K562 (cell line): ENCODE data around the gene PBX1. TPM values are rescaled to one million over a fixed set of nuclear protein-coding genes. Genes with fewer than 3 reads are reported as not detected.

ENCODE experiments used
- ATAC-seq: fragments of 200-7000 bp; cut with Tn5 transposase; 3 replicates; pipeline ENCODE4 v1.9.1; 2020; ENCODE audit warnings: moderate library complexity
- BruUV-seq: library from RNA; stranded (reverse); fragments of 400-500 nt; replicated peaks from 2 replicates; lab custom pipeline; 2021; lab: Mats Ljungman, UMichigan
- CTCF ChIA-PET: fragments of 300-600 bp; formaldehyde crosslinking; extraction: SDS; loops from one replicate; lab custom pipeline; 2021; ENCODE audit warnings: low intra/inter-chr PET ratio; lab: Yijun Ruan, JAX
- POLR2A ChIA-PET: fragments of 300-600, 350-650 bp; sonication (Branson Sonifier 250); formaldehyde crosslinking; extraction: SDS; loops from one replicate; lab custom pipeline; 2021; ENCODE audit warnings: antibody characterized with exemption, inconsistent platforms; lab: Yijun Ruan, JAX
- DNase-seq, 4 experiments: peaks; one replicate each; pipeline versions ENCODE4 v3.0.0 to v3.0.0-alpha.2; 2011 to 2018; ENCODE audit warnings: low spot score in 3 of 4, mixed read lengths in 3 of 4; ENCODE audit errors: extremely low read depth in 1 of 4
- FAIRE-seq: peaks from 2 replicates; lab custom pipeline; 2011; peaks lifted over from hg19 to GRCh38; lab: Jason Lieb, UNC
- H2AFZ ChIP-seq: 2 replicates; pipeline ENCODE4 v1.6.0; 2011; ENCODE audit warnings: low read depth, low read length, control low read depth, inconsistent platforms
- H3K27ac ChIP-seq: fragments of 200-600 bp; 3 replicates; pipeline ENCODE4 v1.8.0; 2011; ENCODE audit warnings: low read depth, mild to moderate bottlenecking, control low read depth, inconsistent platforms, low read length, moderate library complexity, mixed read lengths; ENCODE audit errors: extremely low read depth
- H3K27me3 ChIP-seq, 2 experiments: fragments of 300-600 bp in 1 of 2; 2 replicates in 1 of 2; 3 replicates in 1 of 2; pipeline versions ENCODE4 v1.6.0 to v1.8.0; 2011; ENCODE audit warnings: inconsistent platforms in 2 of 2, low read length in 2 of 2, mild to moderate bottlenecking in 1 of 2, mixed read lengths in 1 of 2, moderate library complexity in 1 of 2; ENCODE audit not compliant: control insufficient read depth in 2 of 2, insufficient read depth in 2 of 2
- H3K36me3 ChIP-seq: fragments of 300-600 bp; 3 replicates; pipeline ENCODE4 v1.8.0; 2011; ENCODE audit warnings: mild to moderate bottlenecking, low read length, inconsistent platforms; ENCODE audit not compliant: control insufficient read depth, insufficient read depth
- H3K4me1 ChIP-seq, 2 experiments: fragments of 200-600 bp in 1 of 2; replicated peaks in 1 of 2; 2 replicates in 1 of 2; 3 replicates in 1 of 2; pipeline versions ENCODE4 v1.5.1 to v1.8.0; 2011; ENCODE audit warnings: inconsistent platforms in 2 of 2, low read length in 2 of 2, mild to moderate bottlenecking in 1 of 2, mixed read lengths in 1 of 2, moderate library complexity in 1 of 2; ENCODE audit not compliant: control insufficient read depth in 2 of 2, insufficient read depth in 2 of 2
- H3K4me2 ChIP-seq: 2 replicates; pipeline ENCODE4 v1.6.1; 2011; ENCODE audit warnings: low read length, control low read depth, inconsistent platforms, mixed read lengths; ENCODE audit not compliant: insufficient read depth
- H3K4me3 ChIP-seq: fragments of 200-600 bp; sonication (generic), shearing (Covaris generic); 2 replicates; pipeline ENCODE4 v1.5.1; 2016; ENCODE audit warnings: control low read depth, inconsistent platforms
- H3K79me2 ChIP-seq: fragments of 200-600 bp; 3 replicates; pipeline ENCODE4 v1.8.0; 2011; ENCODE audit warnings: low read length, inconsistent platforms; ENCODE audit not compliant: control insufficient read depth, insufficient read depth
- H3K9ac ChIP-seq, 2 experiments: 2 replicates each; pipeline versions ENCODE4 v1.6.0 to v1.6.1; 2011; ENCODE audit warnings: low read depth in 2 of 2, low read length in 2 of 2, control low read depth in 1 of 2, inconsistent platforms in 1 of 2, mild to moderate bottlenecking in 1 of 2, mixed read lengths in 1 of 2; ENCODE audit not compliant: insufficient read depth in 1 of 2
- H3K9me1 ChIP-seq: one replicate; pipeline ENCODE4 v1.6.0; 2011; ENCODE audit warnings: inconsistent platforms, mild to moderate bottlenecking, low read length, moderate library complexity; ENCODE audit not compliant: control insufficient read depth, insufficient read depth
- H3K9me3 ChIP-seq: replicated peaks from 2 replicates; pipeline ENCODE4 v1.5.1; 2011; ENCODE audit warnings: low read depth, low read length, inconsistent platforms; ENCODE audit not compliant: control insufficient read depth, insufficient read depth
- H4K20me1 ChIP-seq: replicated peaks from 2 replicates; pipeline ENCODE4 v1.6.1; 2011; ENCODE audit warnings: low read length, inconsistent platforms, mixed read lengths; ENCODE audit not compliant: control insufficient read depth, insufficient read depth
- ESRRA ChIP-seq: fragments of 450-650 bp; IDR thresholded peaks from 2 replicates; pipeline ENCODE4 v1.6.1; 2014; ENCODE audit warnings: low read depth, mild to moderate bottlenecking, moderate library complexity, borderline replicate concordance
- HDAC3 ChIP-seq: fragments of 450-650 bp; IDR thresholded peaks from 2 replicates; pipeline ENCODE4 v1.6.1; 2018; ENCODE audit warnings: borderline replicate concordance, mild to moderate bottlenecking, moderate library complexity; ENCODE audit not compliant: partially characterized antibody
- HNRNPL ChIP-seq: fragments of 200-400 bp; formaldehyde crosslinking; IDR thresholded peaks from 2 replicates; pipeline ENCODE4 v1.6.1; 2017; ENCODE audit warnings: low read depth, mild to moderate bottlenecking, low read length
- PHB2 ChIP-seq: fragments of 450-650 bp; IDR thresholded peaks from 2 replicates; pipeline ENCODE4 v1.6.1; 2017; ENCODE audit warnings: low read depth
- SREBF2 ChIP-seq: sonication (generic); formaldehyde crosslinking; IDR thresholded peaks from 2 replicates; pipeline ENCODE4 v1.4.0; 2020; ENCODE audit warnings: mild to moderate bottlenecking, missing genetic modification reagents
- TBP ChIP-seq: optimal IDR thresholded peaks from 2 replicates; pipeline ENCODE3; 2011; ENCODE audit warnings: low read depth, low read length, improper control_type of control experiment
- ZNF124 ChIP-seq: sonication (generic); formaldehyde crosslinking; IDR thresholded peaks from 2 replicates; pipeline ENCODE4 v1.8.1; 2022; ENCODE audit warnings: missing genetic modification reagents
- ZNF444 ChIP-seq: fragments of 250-450 bp; sonication (Bioruptor Pico); IDR thresholded peaks from 2 replicates; pipeline ENCODE4 v1.4.0; 2020; ENCODE audit warnings: mild to moderate bottlenecking, moderate library complexity
- ZNF445 ChIP-seq: fragments of 250-450 bp; sonication (Bioruptor Pico); IDR thresholded peaks from 2 replicates; pipeline ENCODE4 v1.4.0; 2020; ENCODE audit warnings: low read depth, mild to moderate bottlenecking, moderate library complexity
- WGBS: fragments of 100-300 bp; shearing (Covaris generic); methylation state at CpG from one replicate; pipeline ENCODE4 v1.1.6; 2016; ENCODE audit warnings: low coverage, mixed read lengths; ENCODE audit not compliant: insufficient coverage; ENCODE audit errors: missing lambda C conversion rate; 5-methylcytosine and 5-hydroxymethylcytosine counted together
- in situ Hi-C: fragments of 300-500 bp; cut with MboI; formaldehyde crosslinking; loops from 4 replicates; pipeline ENCODE4 v1.15.0; 2018; ENCODE audit warnings: inconsistent platforms, mixed read lengths
- intact Hi-C: fragments of 100-400 bp; cut with micrococcal nuclease; formaldehyde crosslinking; loops from 2 replicates; pipeline ENCODE4 v1.14.2; 2022
- polyA plus RNA-seq, 8 experiments: library from polyadenylated mRNA; depleted of rRNA in 4 of 8; stranded (reverse) in 5 of 8; unstranded in 3 of 8; fragments of >200 nt; fragmentation: Nextera tagmentation in 2 of 8; fragmentation: Illumina TruSeq in 1 of 8; extraction: Ambion mirVana in 2 of 8; extraction: Trizol in 1 of 8; gene quantifications; 2 replicates each; pipeline versions ENCODE4 v1.2.1 to v1.2.3, GENCODE V29; 2011 to 2014; ENCODE audit warnings: inconsistent platforms in 1 of 8, missing spikeins in 1 of 8
- total RNA-seq, 7 experiments: library from RNA; depleted of rRNA in 6 of 7; stranded (reverse); fragments of >200 nt in 6 of 7; fragmentation: Illumina TruSeq in 2 of 7; extraction: Trizol in 2 of 7; gene quantifications; 2 replicates each; pipeline versions ENCODE4 v1.2.1 to v1.2.3, GENCODE V29; 2011 to 2021; ENCODE audit warnings: low replicate concordance in 1 of 7
- TF ChIP-seq, protein P1 (sequence below): fragments of 200-600 bp; sonication (generic); IDR thresholded peaks from one replicate; pipeline ENCODE4 v1.6.1; 2012; ENCODE audit warnings: mild to moderate bottlenecking, low read depth, low read length, inconsistent platforms
- TF ChIP-seq, protein P2 (sequence below): fragments of 250-450 bp; sonication (Bioruptor Pico); IDR thresholded peaks from 2 replicates; pipeline ENCODE4 v1.8.0; 2021; ENCODE audit warnings: borderline replicate concordance, mild to moderate bottlenecking, moderate library complexity; ENCODE audit not compliant: poor library complexity, severe bottlenecking

Gene PBX1
- total and polyA plus RNA-seq, 9 of the 15 experiments (the other 6 are each of a cell fraction or from before 2014, with no cell fraction given), result 0.03 to 0.62 (median 0.17) TPM

DNA sequence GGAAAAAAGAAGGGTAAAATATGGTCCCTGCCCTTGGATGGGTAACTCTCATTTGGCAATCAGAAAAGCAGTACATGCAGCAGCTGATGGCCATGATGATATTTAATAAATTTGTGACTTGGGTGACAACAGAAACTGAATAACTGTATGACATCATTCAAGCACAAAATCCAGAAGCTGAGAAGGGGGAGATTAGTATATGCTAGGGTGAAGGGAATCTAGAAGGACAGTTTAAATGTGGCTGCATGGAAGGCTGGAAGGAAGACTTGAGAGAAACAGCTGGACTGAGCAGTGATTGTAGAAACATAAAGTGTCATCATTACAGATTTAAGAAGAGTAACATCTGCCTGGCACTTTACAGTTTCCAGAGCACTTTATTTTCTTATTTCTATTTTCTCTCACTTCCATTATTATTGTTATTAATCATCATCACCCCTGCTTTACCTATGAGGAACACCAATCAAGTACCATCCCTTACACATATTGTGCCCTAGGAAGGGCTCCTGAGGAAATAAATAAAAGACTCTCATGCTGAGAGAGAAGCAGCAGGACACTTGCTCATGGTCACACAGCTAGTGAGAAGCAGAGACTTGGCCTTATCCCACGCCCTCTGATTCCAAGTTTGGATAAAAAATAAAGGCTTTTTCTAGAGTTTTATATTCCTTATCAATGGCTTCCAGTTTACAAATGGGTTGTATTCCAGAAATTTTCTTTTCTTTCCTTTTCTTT lies 207.2 kb downstream of the PBX1 start:
- Histone ChIP-seq H4K20me1 (no peaks in the 10 kb centered on the region), H3K9me1 (no peaks in the 10 kb centered on the region), H3K36me3 (no peaks in the 10 kb centered on the region), H3K9me3 (no peaks in the 10 kb centered on the region), H3K79me2 (no peaks in the 10 kb centered on the region), H3K4me2 (no peak overlapping the region), H3K4me3 (no peak overlapping the region), H3K27me3 (no peaks in the 10 kb centered on the region), H3K27ac (no peak overlapping the region), H3K4me1 (peaks cover under 1 to 10% of the 10 kb centered on the region in 2 experiments; a peak in 4 of 5 replicates), H3K9ac (no peak overlapping the region), H2AFZ (no peak overlapping the region)
- no TSS peak for BruUV-seq
- ATAC-seq (no peak), DNase-seq (no peak), FAIRE-seq (no peak)
- 11% methylated on average over 1 of the region's 1 CpG for WGBS
- in situ Hi-C loops (no loop called here), intact Hi-C loops (no loop called here)
- ChIA-PET POLR2A (no interaction called here), CTCF (no interaction called here)
- TF ChIP-seq, protein P1, sequence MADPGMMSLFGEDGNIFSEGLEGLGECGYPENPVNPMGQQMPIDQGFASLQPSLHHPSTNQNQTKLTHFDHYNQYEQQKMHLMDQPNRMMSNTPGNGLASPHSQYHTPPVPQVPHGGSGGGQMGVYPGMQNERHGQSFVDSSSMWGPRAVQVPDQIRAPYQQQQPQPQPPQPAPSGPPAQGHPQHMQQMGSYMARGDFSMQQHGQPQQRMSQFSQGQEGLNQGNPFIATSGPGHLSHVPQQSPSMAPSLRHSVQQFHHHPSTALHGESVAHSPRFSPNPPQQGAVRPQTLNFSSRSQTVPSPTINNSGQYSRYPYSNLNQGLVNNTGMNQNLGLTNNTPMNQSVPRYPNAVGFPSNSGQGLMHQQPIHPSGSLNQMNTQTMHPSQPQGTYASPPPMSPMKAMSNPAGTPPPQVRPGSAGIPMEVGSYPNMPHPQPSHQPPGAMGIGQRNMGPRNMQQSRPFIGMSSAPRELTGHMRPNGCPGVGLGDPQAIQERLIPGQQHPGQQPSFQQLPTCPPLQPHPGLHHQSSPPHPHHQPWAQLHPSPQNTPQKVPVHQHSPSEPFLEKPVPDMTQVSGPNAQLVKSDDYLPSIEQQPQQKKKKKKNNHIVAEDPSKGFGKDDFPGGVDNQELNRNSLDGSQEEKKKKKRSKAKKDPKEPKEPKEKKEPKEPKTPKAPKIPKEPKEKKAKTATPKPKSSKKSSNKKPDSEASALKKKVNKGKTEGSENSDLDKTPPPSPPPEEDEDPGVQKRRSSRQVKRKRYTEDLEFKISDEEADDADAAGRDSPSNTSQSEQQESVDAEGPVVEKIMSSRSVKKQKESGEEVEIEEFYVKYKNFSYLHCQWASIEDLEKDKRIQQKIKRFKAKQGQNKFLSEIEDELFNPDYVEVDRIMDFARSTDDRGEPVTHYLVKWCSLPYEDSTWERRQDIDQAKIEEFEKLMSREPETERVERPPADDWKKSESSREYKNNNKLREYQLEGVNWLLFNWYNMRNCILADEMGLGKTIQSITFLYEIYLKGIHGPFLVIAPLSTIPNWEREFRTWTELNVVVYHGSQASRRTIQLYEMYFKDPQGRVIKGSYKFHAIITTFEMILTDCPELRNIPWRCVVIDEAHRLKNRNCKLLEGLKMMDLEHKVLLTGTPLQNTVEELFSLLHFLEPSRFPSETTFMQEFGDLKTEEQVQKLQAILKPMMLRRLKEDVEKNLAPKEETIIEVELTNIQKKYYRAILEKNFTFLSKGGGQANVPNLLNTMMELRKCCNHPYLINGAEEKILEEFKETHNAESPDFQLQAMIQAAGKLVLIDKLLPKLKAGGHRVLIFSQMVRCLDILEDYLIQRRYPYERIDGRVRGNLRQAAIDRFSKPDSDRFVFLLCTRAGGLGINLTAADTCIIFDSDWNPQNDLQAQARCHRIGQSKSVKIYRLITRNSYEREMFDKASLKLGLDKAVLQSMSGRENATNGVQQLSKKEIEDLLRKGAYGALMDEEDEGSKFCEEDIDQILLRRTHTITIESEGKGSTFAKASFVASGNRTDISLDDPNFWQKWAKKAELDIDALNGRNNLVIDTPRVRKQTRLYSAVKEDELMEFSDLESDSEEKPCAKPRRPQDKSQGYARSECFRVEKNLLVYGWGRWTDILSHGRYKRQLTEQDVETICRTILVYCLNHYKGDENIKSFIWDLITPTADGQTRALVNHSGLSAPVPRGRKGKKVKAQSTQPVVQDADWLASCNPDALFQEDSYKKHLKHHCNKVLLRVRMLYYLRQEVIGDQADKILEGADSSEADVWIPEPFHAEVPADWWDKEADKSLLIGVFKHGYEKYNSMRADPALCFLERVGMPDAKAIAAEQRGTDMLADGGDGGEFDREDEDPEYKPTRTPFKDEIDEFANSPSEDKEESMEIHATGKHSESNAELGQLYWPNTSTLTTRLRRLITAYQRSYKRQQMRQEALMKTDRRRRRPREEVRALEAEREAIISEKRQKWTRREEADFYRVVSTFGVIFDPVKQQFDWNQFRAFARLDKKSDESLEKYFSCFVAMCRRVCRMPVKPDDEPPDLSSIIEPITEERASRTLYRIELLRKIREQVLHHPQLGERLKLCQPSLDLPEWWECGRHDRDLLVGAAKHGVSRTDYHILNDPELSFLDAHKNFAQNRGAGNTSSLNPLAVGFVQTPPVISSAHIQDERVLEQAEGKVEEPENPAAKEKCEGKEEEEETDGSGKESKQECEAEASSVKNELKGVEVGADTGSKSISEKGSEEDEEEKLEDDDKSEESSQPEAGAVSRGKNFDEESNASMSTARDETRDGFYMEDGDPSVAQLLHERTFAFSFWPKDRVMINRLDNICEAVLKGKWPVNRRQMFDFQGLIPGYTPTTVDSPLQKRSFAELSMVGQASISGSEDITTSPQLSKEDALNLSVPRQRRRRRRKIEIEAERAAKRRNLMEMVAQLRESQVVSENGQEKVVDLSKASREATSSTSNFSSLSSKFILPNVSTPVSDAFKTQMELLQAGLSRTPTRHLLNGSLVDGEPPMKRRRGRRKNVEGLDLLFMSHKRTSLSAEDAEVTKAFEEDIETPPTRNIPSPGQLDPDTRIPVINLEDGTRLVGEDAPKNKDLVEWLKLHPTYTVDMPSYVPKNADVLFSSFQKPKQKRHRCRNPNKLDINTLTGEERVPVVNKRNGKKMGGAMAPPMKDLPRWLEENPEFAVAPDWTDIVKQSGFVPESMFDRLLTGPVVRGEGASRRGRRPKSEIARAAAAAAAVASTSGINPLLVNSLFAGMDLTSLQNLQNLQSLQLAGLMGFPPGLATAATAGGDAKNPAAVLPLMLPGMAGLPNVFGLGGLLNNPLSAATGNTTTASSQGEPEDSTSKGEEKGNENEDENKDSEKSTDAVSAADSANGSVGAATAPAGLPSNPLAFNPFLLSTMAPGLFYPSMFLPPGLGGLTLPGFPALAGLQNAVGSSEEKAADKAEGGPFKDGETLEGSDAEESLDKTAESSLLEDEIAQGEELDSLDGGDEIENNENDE, result no peak
- TF ChIP-seq ESRRA (no peak), TBP (no peak), SREBF2 (no peak), HNRNPL (no peak), ZNF444 (no peak), ZNF445 (no peak), ZNF124 (no peak), HDAC3 (no peak), PHB2 (no peak)
- TF ChIP-seq, protein P2, sequence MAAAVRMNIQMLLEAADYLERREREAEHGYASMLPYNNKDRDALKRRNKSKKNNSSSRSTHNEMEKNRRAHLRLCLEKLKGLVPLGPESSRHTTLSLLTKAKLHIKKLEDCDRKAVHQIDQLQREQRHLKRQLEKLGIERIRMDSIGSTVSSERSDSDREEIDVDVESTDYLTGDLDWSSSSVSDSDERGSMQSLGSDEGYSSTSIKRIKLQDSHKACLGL, result no peak
